GM18951 (cell line): ENCODE data around the gene PRR16.

Experiments
- POLR2A ChIP-seq: IDR thresholded peaks from 4 replicates; pipeline ENCODE4 v1.6.1; 2011; ENCODE audit warnings: mild to moderate bottlenecking; ENCODE audit not compliant: insufficient read length, insufficient read depth; ENCODE audit errors: extremely low read depth
- in situ Hi-C: fragments of 300-500 bp; cut with MboI; formaldehyde crosslinking; loops from one replicate; pipeline ENCODE4 v1.12.0; 2022; ENCODE audit warnings: low sequenced_read_pairs, mixed read lengths, inconsistent platforms; ENCODE audit not compliant: unreplicated experiment

PRR16 gene

DNA sequence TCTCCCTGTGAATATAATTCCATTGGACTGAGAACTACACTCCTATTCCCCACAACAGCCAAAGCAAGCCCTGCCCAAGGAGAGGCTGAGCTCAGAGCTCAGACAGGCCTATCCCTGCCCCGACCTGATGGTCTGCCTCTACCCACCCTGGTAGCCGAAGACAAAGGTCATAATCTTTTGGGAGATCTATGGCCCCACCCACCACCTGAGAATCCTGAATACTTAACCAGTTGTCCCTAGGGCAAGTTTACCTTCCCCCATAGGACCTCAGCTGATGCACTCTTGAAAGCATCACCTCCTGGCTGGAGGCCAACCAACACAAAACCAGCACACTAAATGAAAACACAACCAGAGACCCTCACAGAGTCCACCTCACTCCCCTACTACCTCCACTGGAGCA is 167.5 kb downstream of the PRR16 start:
- in situ Hi-C loops = no loop called here
- TF ChIP-seq POLR2A = no peak

DNA sequence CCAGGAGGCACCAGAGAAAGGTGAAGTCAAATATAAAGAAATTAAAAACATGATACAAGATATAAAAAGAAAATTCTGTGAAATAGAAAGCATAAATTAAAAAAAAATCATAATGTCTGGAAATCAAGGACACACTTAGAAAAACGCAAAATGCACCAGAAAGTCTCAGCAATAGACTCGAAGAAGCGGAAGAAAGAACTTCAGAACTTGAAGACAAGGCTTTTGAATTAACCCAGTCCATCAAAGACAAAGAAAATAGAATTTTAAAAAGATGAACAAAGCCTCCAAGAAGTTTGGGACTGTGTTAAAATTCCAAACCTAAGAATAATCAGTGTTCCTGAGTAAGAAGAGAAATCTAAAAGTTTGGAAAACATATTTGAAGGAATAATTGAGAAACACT is 168.3 kb downstream of the PRR16 start:
- TF ChIP-seq POLR2A = no peak
- in situ Hi-C loops = no loop called here

DNA sequence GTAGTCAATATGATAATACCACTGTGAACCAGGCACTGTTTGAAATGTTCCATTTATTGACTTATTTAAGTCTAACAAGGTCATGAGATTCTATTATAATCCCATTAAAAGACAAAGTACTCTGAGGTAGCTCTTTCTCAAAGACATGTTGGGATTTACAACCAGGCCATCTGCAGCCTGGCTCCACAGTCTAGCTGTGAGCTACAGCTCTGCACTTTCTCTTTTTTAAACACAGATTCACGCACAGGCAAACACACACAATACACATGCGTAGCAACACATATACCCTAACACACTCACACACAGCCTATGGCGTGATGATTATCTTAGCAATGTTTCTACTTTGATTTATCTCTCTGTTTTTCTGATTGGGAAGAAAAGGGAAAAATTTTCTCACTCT is 174.3 kb downstream of the PRR16 start:
- no peak for TF ChIP-seq POLR2A
- in situ Hi-C loops = no loop called here

DNA sequence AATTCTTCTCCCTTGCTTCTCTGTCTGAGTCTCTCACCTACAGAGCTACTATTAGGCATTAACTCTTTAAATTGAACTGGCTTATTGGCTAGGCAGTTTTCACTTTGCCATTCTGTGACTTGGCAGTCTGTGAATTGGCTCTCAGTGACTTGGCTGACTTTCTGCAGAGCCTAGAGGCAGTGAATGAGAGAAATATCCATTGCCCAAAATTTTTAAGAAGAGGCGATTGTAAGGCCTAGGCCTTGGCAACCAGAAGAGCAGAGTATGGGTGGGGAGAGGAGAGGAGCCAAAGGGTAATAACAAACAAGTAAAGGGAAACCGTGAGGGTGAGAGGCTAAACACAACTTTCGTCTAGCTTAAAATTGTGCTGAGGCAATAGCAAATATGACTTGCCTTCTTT is 176.7 kb downstream of the PRR16 start:
- no peak for TF ChIP-seq POLR2A
- in situ Hi-C loops = no loop called here

DNA sequence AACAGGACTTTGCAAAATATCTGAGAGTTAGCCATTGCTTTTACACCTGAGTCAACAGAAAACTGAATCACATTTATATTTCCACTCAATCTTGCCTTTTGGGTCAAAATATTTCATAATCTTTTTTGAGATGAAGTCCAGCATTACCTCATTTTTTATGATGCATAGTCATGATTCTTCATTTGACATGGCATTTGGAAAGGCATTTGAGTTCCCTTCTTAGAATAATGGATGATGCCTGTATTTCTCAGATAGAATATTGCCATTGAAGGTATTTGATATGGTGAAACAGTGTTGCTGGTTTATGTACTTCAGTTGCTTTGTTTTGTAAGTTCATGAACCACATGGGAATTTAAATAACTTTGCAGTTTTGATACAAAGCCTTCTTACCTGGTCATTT is 180.4 kb downstream of the PRR16 start:
- TF ChIP-seq POLR2A = no peak
- in situ Hi-C loops = no loop called here

DNA sequence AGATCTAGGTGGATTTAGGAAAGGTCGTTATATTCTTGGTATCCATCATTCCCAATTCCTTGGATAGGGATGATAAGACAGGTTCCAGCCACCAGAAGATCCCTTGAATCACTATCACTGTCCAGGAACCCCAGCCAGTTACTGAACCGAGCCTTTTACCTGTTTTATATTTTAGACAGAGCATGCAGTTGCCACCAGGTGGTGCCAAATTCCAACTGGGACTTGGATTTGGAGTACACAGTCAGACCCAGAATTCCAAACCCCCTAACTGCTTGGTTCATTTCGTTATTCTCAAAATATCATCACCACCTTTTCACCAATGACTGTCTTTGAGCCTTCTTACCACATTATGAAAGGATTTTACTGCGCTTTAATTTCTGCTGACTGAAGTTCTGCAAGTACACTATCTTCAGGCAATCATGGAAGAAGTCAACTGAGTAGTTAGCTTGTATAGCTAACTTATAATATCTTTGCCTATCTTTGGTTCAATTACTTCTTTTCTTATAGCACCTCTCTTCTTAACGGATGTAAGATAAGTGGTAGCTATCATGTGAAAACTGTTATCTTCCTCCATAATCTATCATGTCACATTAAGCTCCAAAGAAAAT is 191.8 kb downstream of the PRR16 start:
- in situ Hi-C loops = no loop called here
- TF ChIP-seq POLR2A = no peak

DNA sequence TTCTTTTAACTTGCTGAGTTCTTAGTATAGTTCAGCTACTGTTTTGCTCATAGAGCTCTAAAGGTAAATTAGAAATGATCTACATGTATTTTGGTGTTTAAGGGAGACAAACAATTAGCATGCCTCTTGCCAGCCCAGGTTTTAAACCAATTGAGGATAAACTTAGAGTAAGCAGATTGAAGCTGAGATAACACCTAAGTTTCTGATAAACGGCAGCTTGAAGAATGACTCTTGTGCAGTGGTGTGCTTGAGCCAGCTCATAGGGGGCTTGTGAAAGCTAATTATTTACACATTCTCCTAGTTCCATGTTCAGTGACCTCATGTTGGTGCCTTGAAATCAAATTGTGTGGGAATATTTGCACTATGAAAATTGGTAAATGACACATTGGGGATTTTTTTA is 193.0 kb downstream of the PRR16 start:
- in situ Hi-C loops = no loop called here
- TF ChIP-seq POLR2A = no peak

DNA sequence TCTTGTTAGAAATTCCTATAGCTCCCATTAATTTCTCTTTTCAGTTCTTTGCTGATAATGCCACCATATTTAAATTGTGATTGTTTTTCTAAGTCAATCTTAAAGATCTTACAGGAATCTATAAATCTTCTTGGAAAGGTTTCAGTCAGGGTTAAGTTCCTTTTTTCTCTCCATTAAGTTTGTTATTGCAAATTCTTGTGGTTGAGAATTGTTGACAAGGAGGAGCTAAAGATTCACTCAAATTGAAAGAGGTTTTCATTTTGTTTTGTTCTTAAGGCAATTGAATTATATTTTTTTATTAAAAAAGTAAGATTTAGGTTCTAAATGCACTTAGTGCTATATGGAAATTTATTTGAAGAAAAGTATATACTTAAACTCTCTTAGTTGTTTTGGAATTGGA is 213.4 kb downstream of the PRR16 start:
- in situ Hi-C loops = no loop called here
- no peak for TF ChIP-seq POLR2A

DNA sequence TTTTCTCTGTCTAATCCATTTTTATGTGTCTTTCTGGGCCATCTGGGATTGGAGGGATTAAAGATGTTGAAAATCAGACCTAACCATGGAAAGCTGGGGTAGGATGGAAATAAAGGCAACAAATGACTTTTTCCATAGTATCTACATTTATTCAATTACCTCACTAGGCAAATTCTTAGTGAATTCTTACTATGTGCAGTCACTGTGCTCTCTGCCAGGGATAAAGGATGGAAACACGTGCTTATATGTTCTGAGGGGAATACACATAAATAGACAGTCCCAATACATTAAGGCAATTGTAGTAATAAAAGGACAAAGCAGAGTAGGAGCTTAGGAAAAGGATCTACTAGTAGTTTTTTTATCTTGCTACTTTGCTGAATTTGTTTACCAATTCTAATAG is 214.2 kb downstream of the PRR16 start:
- in situ Hi-C loops = no loop called here
- TF ChIP-seq POLR2A = no peak

DNA sequence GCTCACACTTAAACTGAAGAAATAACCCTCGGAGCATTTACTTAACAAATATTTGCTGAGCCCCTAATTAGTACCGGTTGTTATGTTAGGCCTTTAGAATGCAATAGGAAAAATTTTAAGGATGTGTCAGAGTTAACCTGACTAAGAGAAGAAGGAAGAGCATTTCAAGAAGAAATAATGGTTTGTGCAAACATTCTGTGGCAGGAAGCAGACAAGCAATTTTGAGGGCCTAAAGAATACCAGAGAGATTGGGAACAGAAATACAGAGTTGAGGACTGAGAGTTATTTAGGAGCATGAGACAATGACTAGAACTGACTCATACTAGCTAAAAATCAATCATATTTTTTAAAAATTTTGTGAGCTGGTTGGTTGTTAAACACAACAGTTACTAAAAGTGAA is 218.8 kb downstream of the PRR16 start:
- in situ Hi-C loops = no loop called here

DNA sequence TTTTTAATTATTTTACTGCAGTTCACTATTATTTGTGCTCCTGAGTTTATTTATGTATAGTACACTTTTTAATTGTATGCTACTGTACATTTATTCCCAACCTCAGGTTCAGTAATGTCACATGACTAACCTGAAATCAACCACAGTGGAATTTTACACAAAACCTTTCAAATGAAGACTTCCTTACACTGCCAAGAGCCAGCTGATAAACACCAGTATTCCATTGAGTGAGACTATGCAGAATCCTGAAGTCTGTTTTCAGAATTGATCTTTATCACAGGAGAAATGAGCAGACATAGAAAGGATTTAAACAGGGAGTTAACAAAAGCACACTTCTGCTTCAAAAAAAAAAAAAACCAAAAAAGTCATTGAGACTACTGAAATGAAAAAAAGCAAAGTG is 219.5 kb downstream of the PRR16 start:
- in situ Hi-C loops = no loop called here
- no peak for TF ChIP-seq POLR2A

More for the DNA sequence above, 218.8 kb downstream of the PRR16 start:
- TF ChIP-seq POLR2A = no peak

DNA sequence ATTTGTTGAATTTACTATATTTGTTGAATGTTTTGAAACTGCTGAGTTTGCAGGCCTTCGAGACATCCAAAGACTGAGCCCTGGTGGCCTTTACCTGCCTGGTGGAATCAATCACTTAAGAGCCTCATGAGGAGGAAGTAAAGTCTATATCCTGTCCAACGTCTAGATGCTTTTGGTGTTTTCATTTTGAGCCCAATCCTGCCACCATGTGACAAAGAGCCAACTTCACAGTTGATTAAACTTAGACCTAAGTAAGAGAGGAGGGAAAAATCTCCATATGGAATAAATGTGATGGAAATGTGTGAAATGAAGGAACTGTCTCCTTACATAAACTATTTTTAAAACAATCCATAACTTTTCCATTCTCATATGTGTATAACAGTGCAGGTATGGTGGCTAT is 220.1 kb downstream of the PRR16 start:
- in situ Hi-C loops = no loop called here
- no peak for TF ChIP-seq POLR2A

DNA sequence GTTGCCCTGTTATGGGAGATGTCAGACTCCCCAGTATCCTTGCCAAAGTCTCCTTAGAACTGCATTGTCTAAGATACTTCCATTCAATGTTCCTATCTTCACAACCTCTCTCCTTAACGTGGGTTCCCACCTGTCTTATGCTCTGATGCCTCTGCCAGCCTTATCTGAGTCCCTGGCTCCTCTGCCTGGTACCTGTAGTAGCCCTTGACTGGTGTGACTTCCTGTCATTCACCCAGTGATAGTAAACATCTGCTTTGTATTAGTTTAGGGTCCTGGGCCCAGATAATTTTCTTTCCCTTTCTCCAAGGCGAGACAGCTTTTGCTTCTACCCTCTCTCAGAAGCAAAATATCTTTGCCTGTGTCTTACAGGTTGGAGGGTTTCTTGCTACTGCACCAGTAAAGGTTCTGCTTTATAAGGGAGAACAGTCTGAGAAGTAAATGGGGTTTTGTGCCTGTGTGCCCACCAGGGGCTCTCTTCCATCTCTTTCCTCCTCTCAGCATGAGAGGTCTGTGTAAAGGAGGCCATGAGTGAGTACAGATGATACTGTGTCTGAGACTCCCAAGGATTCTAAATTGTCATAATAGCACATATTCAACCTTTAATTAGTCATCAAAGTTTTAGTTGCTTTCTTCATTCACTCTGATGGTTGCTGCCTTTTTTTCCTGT is 220.8 kb downstream of the PRR16 start:
- no peak for TF ChIP-seq POLR2A
- in situ Hi-C loops = no loop called here

DNA sequence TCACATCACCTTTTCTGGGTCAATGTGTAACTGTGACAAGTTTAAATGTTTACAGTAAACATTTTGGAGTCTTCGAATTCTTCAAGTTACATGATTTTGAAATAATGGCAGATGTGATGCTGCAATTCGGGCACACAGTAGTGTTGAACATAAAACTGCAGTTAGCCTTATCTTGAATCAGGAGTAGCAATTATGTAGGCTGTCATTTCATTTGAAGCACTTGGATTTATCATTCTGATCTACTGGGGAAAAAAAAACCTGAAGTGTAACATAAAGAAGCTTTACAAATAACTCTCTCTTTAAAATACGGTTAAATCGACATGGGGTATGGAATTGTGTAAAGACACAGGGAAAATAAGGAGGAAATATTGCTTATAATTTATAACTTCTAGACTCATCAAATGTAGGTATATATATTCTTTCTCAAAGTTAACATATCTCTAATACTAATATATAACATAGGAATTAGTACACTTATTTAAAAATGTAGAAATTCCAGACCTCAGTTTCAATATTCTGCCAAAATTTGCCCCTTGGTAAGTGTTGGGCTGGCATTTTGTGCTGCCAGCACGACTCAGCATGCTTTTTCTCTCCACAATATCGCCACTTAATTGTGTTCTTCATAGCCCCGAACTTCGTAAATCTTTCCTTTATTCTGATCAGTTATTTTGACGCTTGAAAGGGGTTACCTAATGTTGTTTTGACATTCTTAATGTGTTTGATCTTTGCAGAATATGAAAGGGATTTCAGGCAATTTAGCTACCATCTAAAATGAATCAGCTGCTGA is 226.7 kb downstream of the PRR16 start:
- TF ChIP-seq POLR2A = no peak
- in situ Hi-C loops = no loop called here
